Heart right ventricle (tissue), 16 donors: Measurements from ENCODE around the gene ZBTB39. TPM values are rescaled to one million over a fixed set of nuclear protein-coding genes. Genes with fewer than 3 reads are reported as not detected.
A peak's percentile ranks its signal among the peaks of the same experiment; 100 is the strongest.

Source experiments
- ATAC-seq, 8 donors: fragments of 200-7000 bp; cut with Tn5 transposase; one replicate each; pipeline ENCODE4 v1.9.1; 2020; ENCODE audit warnings: mild to moderate bottlenecking in 8 of 8, moderate library complexity in 8 of 8, moderate number of reproducible peaks in 1 of 8
- DNase-seq, 2 donors: peaks; one replicate each; pipeline ENCODE4 v3.0.0-alpha.2; 2020
- H3K27ac ChIP-seq, 10 donors: fragments of 200-600 bp; sonication (generic) in 2 of 10; one replicate each; pipeline versions ENCODE4 v1.5.0 to v1.8.0; 2020 to 2022; ENCODE audit warnings: mild to moderate bottlenecking in 3 of 10
- H3K27me3 ChIP-seq, 7 donors: fragments of 200-600 bp; one replicate each; pipeline ENCODE4 v1.8.0; 2021 to 2022; ENCODE audit warnings: mild to moderate bottlenecking in 2 of 7
- H3K36me3 ChIP-seq, 9 donors: fragments of 200-600 bp; sonication (generic) in 1 of 9; one replicate each; pipeline versions ENCODE4 v1.5.0 to v1.8.0; 2020 to 2022; ENCODE audit warnings: mild to moderate bottlenecking in 2 of 9
- H3K4me1 ChIP-seq, 9 donors: fragments of 200-600 bp; sonication (generic) in 1 of 9; one replicate each; pipeline versions ENCODE4 v1.5.0 to v1.8.0; 2020 to 2022; ENCODE audit warnings: mild to moderate bottlenecking in 4 of 9
- H3K4me3 ChIP-seq, 10 donors: fragments of 200-600 bp; sonication (generic) in 2 of 10; one replicate each; pipeline versions ENCODE4 v1.5.0 to v1.8.0; 2020 to 2022; ENCODE audit warnings: mild to moderate bottlenecking in 7 of 10, moderate library complexity in 2 of 10
- H3K9me3 ChIP-seq, 11 donors: fragments of 200-600 bp in 10 of 11; sonication (generic) in 2 of 11; one replicate each; pipeline versions ENCODE4 v1.5.0 to v1.8.0; 2013 to 2022; ENCODE audit warnings: mild to moderate bottlenecking in 2 of 11, control low read depth in 1 of 11, moderate library complexity in 1 of 11
- CTCF ChIP-seq, 9 donors: fragments of 200-600 bp; sonication (generic) in 2 of 9; IDR thresholded peaks; one replicate each; pipeline versions ENCODE4 v1.5.0 to v1.8.0; 2021 to 2022; ENCODE audit warnings: antibody characterized with exemption in 9 of 9, mild to moderate bottlenecking in 5 of 9, moderate library complexity in 1 of 9
- WGBS, 2 donors: extraction: QIAGEN DNeasy Blood & Tissue Kit; methylation state at CpG; one replicate each; pipeline ENCODE4 v1.1.7; 2013; ENCODE audit warnings: inconsistent platforms in 1 of 2; 5-methylcytosine and 5-hydroxymethylcytosine counted together
- intact Hi-C, 10 donors: fragments of 100-400 bp; cut with DNase I; formaldehyde crosslinking; loops; one replicate each; pipeline versions ENCODE4 v1.11.1 to v1.14.2; 2022
- polyA plus RNA-seq, 2 donors: library from polyadenylated mRNA; stranded (reverse); fragments of 200-250 nt; gene quantifications; one replicate each; pipeline ENCODE4 v1.2.3, GENCODE V29; 2013
- total RNA-seq, 10 donors: library from RNA; stranded (reverse); fragmentation: NEBNext Ultra II Directional in 3 of 10; extraction: Animal tissue kit (Norgen Biotek cat#: 25700) in 3 of 10; gene quantifications; one replicate each; pipeline versions ENCODE4 v1.2.1 to v1.2.4, GENCODE V29; 2021 to 2023
- donor health status: Arrhythmogenic right ventricular cardiomyopathy.
- donor health status: ischemic (EF 13 %, LVEDD 7.1; RV severe dilation, severe dysfunction).
- donor health status: healthy with polysubstance abuse.
- donor health status: DM: no; HTN: yes; CAD: no.
- donor health status: DM: no; HTN: no; CAD: no.
- donor health status: ischemic (EF 25% LVEDD 6.9; RV normal size, moderate dysfunction).
- donor health status: ischemic (EF 25% LVEDD 5.7; RV mildly dilated, moderate dysfunction).
- donor health status: healthy.
- donor health status: DM: yes; HTN: yes; CAD: no.
- donor health status: Ischemic cardiomyopathy.
- donor health status: ischemic (EF 35%, LVEDD 5.7; RV mildly dilated, moderate dysfunction).
- donor health status: nonischemic (EF 11% LVEDD 7.7; RV severe dilation, severe dysfunction).
- donor health status: DM: yes; HTN: yes; CAD: no.
- donor health status: PGD.
- donor health status: ischemic (EF 29% LVEDD 5.4; RV normal size, mild dysfunction).
- donor health status: nonischemic (EF 23%, LVEDD 6.1; RV moderate dilation, normal function).

Gene ZBTB39
- total and polyA plus RNA-seq, 12 donors = 1.2 to 4.3 (median 3.4) TPM

- TF ChIP-seq CTCF (IDR thresholded peaks at IDR 0.05) = no peak
- H3K4me3 ChIP-seq = no peak overlapping the region
- DNase-seq (no peak), ATAC-seq (no peak)
- peaks cover 0 to 40% (median 32%) of the 10 kb centered on the region in 9 donors for H3K4me1 ChIP-seq
- H3K9me3 ChIP-seq = no peaks in the 10 kb centered on the region
- peaks cover 0 to 60% (median 31%) of the 10 kb centered on the region in 9 donors for H3K36me3 ChIP-seq
- intact Hi-C loops = loop anchor here in 6 of 10 donors (5.0 to 10.0 kb wide), 5 partner anchors 56 to 246 kb away; partner anchors contain the start of gene HSD17B6 (in 1 of the 6)
- H3K27me3 ChIP-seq = no peaks in the 10 kb centered on the region
- H3K27ac ChIP-seq = no peak overlapping the region
- WGBS, 2 donors = 92 to 95% methylated on average over 13 of the region's 13 CpGs
These were observed 3.0 kb downstream of the ZBTB39 start for GRCh38 chr12:57003395-57003794.

DNA sequence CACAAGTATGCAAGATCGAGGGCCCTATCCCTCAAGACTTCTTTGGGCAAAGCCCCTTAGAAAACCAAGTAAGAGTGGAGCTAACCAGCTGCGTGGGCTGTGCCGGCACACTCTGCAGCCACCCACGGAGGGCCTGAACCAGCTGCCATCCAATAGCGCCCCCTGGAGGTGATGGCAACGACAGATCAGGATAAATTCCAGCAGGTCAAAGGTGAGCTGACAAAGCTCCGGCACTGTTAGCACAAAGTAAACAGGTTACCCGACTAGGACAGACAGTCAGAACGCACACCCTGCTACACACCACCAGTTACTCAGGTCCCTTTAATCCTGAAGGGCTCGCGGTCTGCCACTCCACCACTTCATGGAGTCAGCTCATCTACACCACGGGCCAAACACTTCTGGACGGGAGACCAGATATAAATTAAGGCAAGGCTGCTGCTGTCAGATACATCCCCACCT lies 4.9 kb downstream of the ZBTB39 start:
- Histone ChIP-seq H3K4me3 (no peak overlapping the region), H3K27ac (no peak overlapping the region), H3K4me1 (peaks cover 0 to 39% (median 27%) of the 10 kb centered on the region in 9 donors), H3K27me3 (no peaks in the 10 kb centered on the region), H3K36me3 (peaks cover 0 to 68% (median 31%) of the 10 kb centered on the region in 9 donors), H3K9me3 (no peaks in the 10 kb centered on the region)
- peak in 7 of 8 donors; percentile 20 to 57 (median 48) for ATAC-seq
- TF ChIP-seq CTCF (IDR thresholded peaks at IDR 0.05) = peak; percentile 49 to 80 (median 75)
- DNase-seq = peak; percentile 60 to 62
- intact Hi-C loops = loop anchor here in 6 of 10 donors (5.0 to 10.0 kb wide), 5 partner anchors 54 to 244 kb away; partner anchors contain the start of gene HSD17B6 (in 1 of the 6)
- 34 to 37% methylated on average over 13 of the region's 13 CpGs for WGBS, 2 donors

DNA sequence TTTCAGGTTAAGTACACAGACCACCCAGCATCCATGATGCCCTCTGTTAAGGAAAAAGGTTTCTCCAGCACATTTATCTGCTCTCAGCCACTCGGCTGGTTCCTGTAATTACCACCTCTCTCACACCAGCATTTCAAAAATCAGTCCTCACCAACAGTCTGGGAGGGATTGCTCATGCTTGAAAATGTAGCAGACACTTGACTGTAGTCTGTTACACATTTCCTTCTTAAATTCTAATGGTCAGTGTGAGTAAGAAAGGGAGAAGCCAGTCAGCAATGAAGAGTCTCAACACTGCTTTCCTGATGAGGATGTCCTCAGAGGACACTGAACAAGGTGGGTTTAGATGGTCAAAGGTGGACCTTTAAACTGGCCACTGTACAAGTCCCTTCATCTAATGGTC lies 6.0 kb downstream of the ZBTB39 start:
- WGBS, 2 donors = 63 to 97% methylated on average over 1 of the region's 1 CpG

DNA sequence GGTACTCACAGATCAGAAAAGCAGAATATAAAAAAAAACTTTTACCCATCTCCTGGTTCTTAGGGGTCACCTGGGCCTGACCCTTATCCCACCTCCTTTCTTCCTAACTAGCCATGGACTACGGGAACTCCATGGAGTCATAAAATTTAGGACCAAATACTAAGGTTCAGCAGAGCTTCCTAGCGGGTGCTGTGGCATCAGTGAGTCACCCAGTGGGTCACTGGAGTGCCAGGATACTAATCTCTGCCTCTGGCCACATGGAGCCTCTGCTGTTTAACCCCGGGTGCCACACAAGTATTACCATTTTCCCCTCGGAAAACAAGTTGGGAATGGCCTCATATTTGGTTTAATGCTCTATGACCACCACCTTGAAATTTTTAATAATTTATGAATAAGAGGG lies 6.9 kb downstream of the ZBTB39 start:
- 91 to 94% methylated on average over 4 of the region's 4 CpGs for WGBS, 2 donors
- H3K9me3 ChIP-seq = no peaks in the 10 kb centered on the region
- H3K36me3 ChIP-seq = peaks cover 0 to 77% (median 29%) of the 10 kb centered on the region in 9 donors
- no peak overlapping the region for H3K4me3 ChIP-seq
- DNase-seq = no peak
- ATAC-seq = no peak
- no peaks in the 10 kb centered on the region for H3K27me3 ChIP-seq
- H3K4me1 ChIP-seq = peaks cover 0 to 26% (median 14%) of the 10 kb centered on the region in 9 donors
- no peak overlapping the region for H3K27ac ChIP-seq
- intact Hi-C loops = no loop called here
- no peak for TF ChIP-seq CTCF (IDR thresholded peaks at IDR 0.05)

More for the DNA sequence above, 6.0 kb downstream of the ZBTB39 start:
- Histone ChIP-seq H3K4me3 (no peak overlapping the region), H3K27me3 (no peaks in the 10 kb centered on the region), H3K4me1 (peaks cover 0 to 34% (median 22%) of the 10 kb centered on the region in 9 donors), H3K36me3 (peaks cover 0 to 75% (median 31%) of the 10 kb centered on the region in 9 donors), H3K9me3 (no peaks in the 10 kb centered on the region), H3K27ac (no peak overlapping the region)
- no peak for ATAC-seq
- no peak for TF ChIP-seq CTCF (IDR thresholded peaks at IDR 0.05)
- intact Hi-C loops = loop anchor here in 6 of 10 donors (5.0 to 10.0 kb wide), 5 partner anchors 53 to 243 kb away; partner anchors contain the start of gene HSD17B6 (in 1 of the 6)
- DNase-seq = no peak
